ENCODE results near the gene PIH1D2.

- TF ChIP-seq CTCF (IDR thresholded peaks at IDR 0.05) (no peak), POLR2AphosphoS5 (IDR thresholded peaks at IDR 0.05) (no peak), POLR2A (IDR thresholded peaks at IDR 0.05) (no peak), EP300 (IDR thresholded peaks at IDR 0.05) (no peak)
Observed at GRCh38 chr11:112037527-112037926, 36.3 kb downstream of the PIH1D2 start.

Data from stomach (tissue), 4 donors.